ENCODE data around the gene CORO2A. TPM values are rescaled to one million over a fixed set of nuclear protein-coding genes. Genes with fewer than 3 reads are reported as not detected.

The CORO2A gene
- total and polyA plus RNA-seq, 3 experiments from 2014 or later: 5.1 to 11.9 (median 5.1) TPM

DNA sequence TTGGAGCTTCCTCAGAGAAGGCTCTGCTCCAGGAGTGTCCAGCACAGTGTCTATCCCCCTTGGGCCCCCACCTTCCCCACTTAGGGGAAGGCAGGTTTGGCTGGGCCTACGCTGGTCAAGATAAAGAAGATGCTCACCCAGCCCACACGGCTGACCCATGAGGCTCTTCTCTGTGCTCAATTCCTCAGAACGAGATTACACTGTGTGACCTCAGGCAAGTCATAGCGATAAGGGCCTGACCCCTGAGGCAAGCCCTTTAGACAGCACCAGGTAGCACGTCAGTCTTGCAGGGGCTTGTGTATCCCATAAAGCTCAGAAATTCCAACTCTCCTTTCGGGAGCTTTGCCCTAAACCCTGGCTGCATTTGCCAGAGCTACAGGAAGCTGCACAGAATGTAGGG is 32.6 kb downstream of the CORO2A start:
- Mint-ChIP-seq H3K4me1 (peaks cover 38 to 42% (median 41%) of the 10 kb centered on the region in 3 donors), H3K9me3 (no peaks in the 10 kb centered on the region), H3K4me3 (no peak overlapping the region), H3K27me3 (no peaks in the 10 kb centered on the region), H3K27ac (peak overlapping the region in 3 of 8 donors; percentile 1 to 81 (median 17)), H3K36me3 (peaks cover 0 to 20% (median 7%) of the 10 kb centered on the region in 3 donors)
- no peaks in the 10 kb centered on the region for H3K9me3 ChIP-seq (ENCODE audit: low read length)
- H3K27me3 ChIP-seq (ENCODE audit: insufficient read depth, low read length, poor library complexity, severe bottlenecking): no peaks in the 10 kb centered on the region
- POLR2A ChIA-PET: no interaction called here
- H3K27ac ChIP-seq (ENCODE audit: low read depth, low read length): no peak overlapping the region
- DNase-seq: no peak
- no peaks in the 10 kb centered on the region for H3K36me3 ChIP-seq (ENCODE audit: insufficient read depth, low read length)
- CTCF ChIA-PET: no interaction called here
- peaks cover 15% of the 10 kb centered on the region for H3K4me1 ChIP-seq (ENCODE audit: insufficient read depth, low read length)
- no peak overlapping the region for H3K4me3 ChIP-seq (ENCODE audit: low read length)

DNA sequence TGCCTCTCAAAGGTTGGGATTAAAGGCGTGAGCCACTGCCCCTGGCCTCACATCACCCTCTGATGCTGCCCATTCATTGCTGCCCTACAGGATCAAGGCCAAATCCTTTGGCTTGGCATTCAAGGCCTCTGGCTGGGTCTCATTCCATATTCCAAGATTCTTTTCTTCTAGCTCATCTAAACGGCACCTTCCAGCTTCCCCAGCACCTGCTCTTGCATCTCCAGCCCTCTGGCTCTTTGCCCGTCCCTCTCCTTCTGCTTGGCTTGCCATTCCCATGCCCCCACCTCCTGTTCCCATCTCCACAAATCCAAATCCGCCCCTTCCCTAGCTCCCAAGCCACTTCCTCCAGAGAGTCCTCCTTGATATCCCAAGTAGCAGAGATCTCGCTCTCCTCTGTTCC is 33.1 kb downstream of the CORO2A start:
- ChIA-PET POLR2A (interaction anchor here (0.9 kb wide), 1 partner anchor 55 kb away, joined by 7 read pairs; no protein-coding TSS in a partner anchor), CTCF (no interaction called here)
- Mint-ChIP-seq H3K9me3 (no peaks in the 10 kb centered on the region), H3K27me3 (no peaks in the 10 kb centered on the region), H3K4me3 (no peak overlapping the region), H3K27ac (peak overlapping the region in 3 of 8 donors; percentile 70 to 91 (median 81)), H3K36me3 (peaks cover 0 to 24% (median 7%) of the 10 kb centered on the region in 3 donors), H3K4me1 (peaks cover 33 to 37% (median 36%) of the 10 kb centered on the region in 3 donors)
- Histone ChIP-seq H3K27ac (ENCODE audit: low read depth, low read length) (no peak overlapping the region), H3K4me1 (ENCODE audit: insufficient read depth, low read length) (peaks cover 14% of the 10 kb centered on the region), H3K27me3 (ENCODE audit: insufficient read depth, low read length, poor library complexity, severe bottlenecking) (no peaks in the 10 kb centered on the region), H3K9me3 (ENCODE audit: low read length) (no peaks in the 10 kb centered on the region), H3K36me3 (ENCODE audit: insufficient read depth, low read length) (no peaks in the 10 kb centered on the region), H3K4me3 (ENCODE audit: low read length) (no peak overlapping the region)
- no peak for DNase-seq

- peak overlapping the region in 6 of 8 donors; percentile 5 to 80 (median 56) for H3K27ac Mint-ChIP-seq
- H3K27me3 Mint-ChIP-seq: no peaks in the 10 kb centered on the region
- no peaks in the 10 kb centered on the region for H3K9me3 ChIP-seq (ENCODE audit: low read length)
- no peaks in the 10 kb centered on the region for H3K36me3 ChIP-seq (ENCODE audit: insufficient read depth, low read length)
- DNase-seq: peak in 1 of 5 donors; percentile 13
- ChIA-PET POLR2A (interaction anchor here (0.9 kb wide), 1 partner anchor 54 kb away, joined by 7 read pairs; no protein-coding TSS in a partner anchor), CTCF (interaction anchor here (1.1 kb wide), 1 partner anchor 47 kb away, joined by 3 read pairs; no protein-coding TSS in a partner anchor)
- peak overlapping the region in 1 of 7 donors; percentile 1 for H3K4me3 Mint-ChIP-seq
- H3K27me3 ChIP-seq (ENCODE audit: insufficient read depth, low read length, poor library complexity, severe bottlenecking): no peaks in the 10 kb centered on the region
- no peak overlapping the region for H3K4me3 ChIP-seq (ENCODE audit: low read length)
- H3K27ac ChIP-seq (ENCODE audit: low read depth, low read length): no peak overlapping the region
- peaks cover 24 to 26% (median 26%) of the 10 kb centered on the region in 3 donors for H3K4me1 Mint-ChIP-seq
- H3K4me1 ChIP-seq (ENCODE audit: insufficient read depth, low read length): peaks cover 7% of the 10 kb centered on the region
- no peaks in the 10 kb centered on the region for H3K9me3 Mint-ChIP-seq
- H3K36me3 Mint-ChIP-seq: peaks cover 0 to 30% (median 14%) of the 10 kb centered on the region in 3 donors
Measured at GRCh38 chr9:98158071-98158831, 34.2 kb downstream of the CORO2A start.

DNA sequence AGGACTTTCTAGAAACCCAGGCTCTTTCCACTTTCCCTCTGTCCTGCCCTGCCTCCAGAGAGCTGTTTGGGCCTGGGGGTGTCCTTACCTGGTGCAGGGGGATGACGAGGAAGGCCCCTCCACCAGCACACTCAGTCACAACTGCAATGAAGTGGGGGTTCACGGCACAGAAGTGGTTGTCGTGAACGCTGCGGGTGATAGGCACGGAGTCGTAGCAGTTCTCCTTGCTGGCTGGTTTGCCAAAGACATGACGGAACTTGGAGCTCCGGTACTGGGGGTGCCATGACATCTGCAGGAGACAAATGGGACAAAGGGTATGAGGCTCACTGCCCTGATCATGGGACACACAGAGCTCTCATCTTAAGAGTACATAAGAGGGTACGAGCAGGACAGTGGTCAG is 35.1 kb downstream of the CORO2A start:
- Histone ChIP-seq H3K4me3 (ENCODE audit: low read length) (no peak overlapping the region), H3K9me3 (ENCODE audit: low read length) (no peaks in the 10 kb centered on the region), H3K27me3 (ENCODE audit: insufficient read depth, low read length, poor library complexity, severe bottlenecking) (no peaks in the 10 kb centered on the region), H3K27ac (ENCODE audit: low read depth, low read length) (no peak overlapping the region), H3K4me1 (ENCODE audit: insufficient read depth, low read length) (peaks cover 7% of the 10 kb centered on the region), H3K36me3 (ENCODE audit: insufficient read depth, low read length) (no peaks in the 10 kb centered on the region)
- Mint-ChIP-seq H3K36me3 (peaks cover 0 to 36% (median 14%) of the 10 kb centered on the region in 3 donors), H3K4me1 (peaks cover 22 to 26% (median 24%) of the 10 kb centered on the region in 3 donors), H3K4me3 (no peak overlapping the region), H3K27ac (peak overlapping the region in 3 of 8 donors; percentile 15 to 68 (median 45)), H3K9me3 (no peaks in the 10 kb centered on the region), H3K27me3 (no peaks in the 10 kb centered on the region)
- no peak for DNase-seq
- ChIA-PET CTCF (interaction anchor here (1.1 kb wide), 1 partner anchor 48 kb away, joined by 3 read pairs; no protein-coding TSS in a partner anchor), POLR2A (interaction anchor here (0.6 kb wide), 1 partner anchor 56 kb away, joined by 3 read pairs; no protein-coding TSS in a partner anchor)

- CTCF ChIA-PET: no interaction called here
- Mint-ChIP-seq H3K27ac (no peak overlapping the region), H3K4me3 (no peak overlapping the region), H3K36me3 (peaks cover 0 to 37% (median 18%) of the 10 kb centered on the region in 3 donors), H3K27me3 (no peaks in the 10 kb centered on the region), H3K9me3 (no peaks in the 10 kb centered on the region), H3K4me1 (peaks cover 21 to 25% (median 25%) of the 10 kb centered on the region in 3 donors)
- Histone ChIP-seq H3K27me3 (ENCODE audit: insufficient read depth, low read length, poor library complexity, severe bottlenecking) (no peaks in the 10 kb centered on the region), H3K36me3 (ENCODE audit: insufficient read depth, low read length) (no peaks in the 10 kb centered on the region), H3K27ac (ENCODE audit: low read depth, low read length) (no peak overlapping the region), H3K4me1 (ENCODE audit: insufficient read depth, low read length) (peaks cover 5% of the 10 kb centered on the region), H3K9me3 (ENCODE audit: low read length) (no peaks in the 10 kb centered on the region), H3K4me3 (ENCODE audit: low read length) (no peak overlapping the region)
- POLR2A ChIA-PET: no interaction called here
- DNase-seq: no peak
Measured at GRCh38 chr9:98154678-98155077, 37.8 kb downstream of the CORO2A start.

- ChIA-PET CTCF (no interaction called here), POLR2A (no interaction called here)
- no peak overlapping the region for H3K4me3 Mint-ChIP-seq
- no peak overlapping the region for H3K27ac ChIP-seq (ENCODE audit: low read depth, low read length)
- H3K27me3 Mint-ChIP-seq: no peaks in the 10 kb centered on the region
- peak overlapping the region in 1 of 8 donors; percentile 21 for H3K27ac Mint-ChIP-seq
- H3K27me3 ChIP-seq (ENCODE audit: insufficient read depth, low read length, poor library complexity, severe bottlenecking): no peaks in the 10 kb centered on the region
- peaks cover 0 to 40% (median 17%) of the 10 kb centered on the region in 3 donors for H3K36me3 Mint-ChIP-seq
- H3K9me3 Mint-ChIP-seq: no peaks in the 10 kb centered on the region
- no peak overlapping the region for H3K4me3 ChIP-seq (ENCODE audit: low read length)
- H3K4me1 Mint-ChIP-seq: peaks cover 13 to 22% (median 21%) of the 10 kb centered on the region in 3 donors
- no peak for DNase-seq
- no peaks in the 10 kb centered on the region for H3K4me1 ChIP-seq (ENCODE audit: insufficient read depth, low read length)
- no peaks in the 10 kb centered on the region for H3K9me3 ChIP-seq (ENCODE audit: low read length)
- no peaks in the 10 kb centered on the region for H3K36me3 ChIP-seq (ENCODE audit: insufficient read depth, low read length)
Measured at GRCh38 chr9:98152526-98152925, 39.9 kb downstream of the CORO2A start.

DNA sequence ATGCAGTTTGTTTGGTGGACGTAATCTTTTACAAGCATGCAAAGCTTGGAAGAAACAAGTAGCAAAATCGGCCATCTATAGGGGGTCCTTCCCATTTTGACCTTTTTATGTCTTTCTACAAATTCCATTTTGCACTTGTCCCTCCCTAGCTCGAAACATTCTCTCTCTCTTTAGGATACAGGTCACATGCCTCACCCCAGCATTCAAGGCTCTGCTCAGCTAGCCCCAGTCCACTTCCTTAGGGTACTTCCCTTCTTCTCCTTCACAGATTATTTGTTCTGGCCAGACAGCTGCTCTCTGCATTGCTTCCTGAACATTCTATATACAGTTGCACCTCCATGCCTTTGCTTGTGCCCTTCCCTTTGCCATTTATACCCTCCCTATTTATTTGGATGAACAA is 41.7 kb downstream of the CORO2A start:
- Histone ChIP-seq H3K36me3 (ENCODE audit: insufficient read depth, low read length) (no peaks in the 10 kb centered on the region), H3K9me3 (ENCODE audit: low read length) (no peaks in the 10 kb centered on the region), H3K4me3 (ENCODE audit: low read length) (no peak overlapping the region), H3K27me3 (ENCODE audit: insufficient read depth, low read length, poor library complexity, severe bottlenecking) (no peaks in the 10 kb centered on the region), H3K4me1 (ENCODE audit: insufficient read depth, low read length) (no peaks in the 10 kb centered on the region), H3K27ac (ENCODE audit: low read depth, low read length) (no peak overlapping the region)
- no peaks in the 10 kb centered on the region for H3K9me3 Mint-ChIP-seq
- peak overlapping the region in 4 of 8 donors; percentile 8 to 34 (median 18) for H3K27ac Mint-ChIP-seq
- ChIA-PET CTCF (no interaction called here), POLR2A (no interaction called here)
- H3K4me3 Mint-ChIP-seq: no peak overlapping the region
- no peaks in the 10 kb centered on the region for H3K27me3 Mint-ChIP-seq
- peaks cover 15 to 29% (median 26%) of the 10 kb centered on the region in 3 donors for H3K4me1 Mint-ChIP-seq
- no peak for DNase-seq
- peaks cover 0 to 32% (median 13%) of the 10 kb centered on the region in 3 donors for H3K36me3 Mint-ChIP-seq

GRCh38 chr9:98150164-98150563 is 42.3 kb downstream of the CORO2A start:
- Histone ChIP-seq H3K36me3 (ENCODE audit: insufficient read depth, low read length) (no peaks in the 10 kb centered on the region), H3K27me3 (ENCODE audit: insufficient read depth, low read length, poor library complexity, severe bottlenecking) (no peaks in the 10 kb centered on the region), H3K9me3 (ENCODE audit: low read length) (no peaks in the 10 kb centered on the region), H3K4me3 (ENCODE audit: low read length) (no peak overlapping the region), H3K4me1 (ENCODE audit: insufficient read depth, low read length) (no peaks in the 10 kb centered on the region), H3K27ac (ENCODE audit: low read depth, low read length) (no peak overlapping the region)
- Mint-ChIP-seq H3K27me3 (no peaks in the 10 kb centered on the region), H3K27ac (peak overlapping the region in 5 of 8 donors; percentile 24 to 54 (median 43)), H3K9me3 (no peaks in the 10 kb centered on the region), H3K4me3 (no peak overlapping the region), H3K4me1 (peaks cover 16 to 29% (median 26%) of the 10 kb centered on the region in 3 donors), H3K36me3 (peaks cover 0 to 32% (median 13%) of the 10 kb centered on the region in 3 donors)
- no peak for DNase-seq
- CTCF ChIA-PET: no interaction called here
- POLR2A ChIA-PET: no interaction called here
